HG02763 (cell line): ENCODE results near the gene ZHX3.

Source experiments
- ATAC-seq: cut with Tn5 transposase; IDR thresholded peaks from one replicate; pipeline ENCODE4 v1.9.1; 2021; ENCODE audit warnings: mild to moderate bottlenecking, moderate library complexity; ENCODE audit not compliant: unreplicated experiment

The ZHX3 gene

GRCh38 chr20:41228858-41229257 is 88.7 kb downstream of the ZHX3 start:
- no peak for ATAC-seq

- ATAC-seq = no peak
These were observed 91.1 kb downstream of the ZHX3 start for GRCh38 chr20:41226426-41226825.

GRCh38 chr20:41225091-41225490 is 92.4 kb downstream of the ZHX3 start:
- no peak for ATAC-seq

GRCh38 chr20:41224281-41224680 is 93.2 kb downstream of the ZHX3 start:
- no peak for ATAC-seq

GRCh38 chr20:41223112-41223511 is 94.4 kb downstream of the ZHX3 start:
- ATAC-seq = no peak

- ATAC-seq = no peak
These were observed 94.8 kb downstream of the ZHX3 start for GRCh38 chr20:41222703-41223102.

- ATAC-seq = no peak
These were observed 95.2 kb downstream of the ZHX3 start for GRCh38 chr20:41222296-41222695.

- ATAC-seq = no peak
These were observed 95.8 kb downstream of the ZHX3 start for GRCh38 chr20:41221614-41222218.

- ATAC-seq = no peak
These were observed 97.7 kb downstream of the ZHX3 start for GRCh38 chr20:41219824-41220223.

- no peak for ATAC-seq
These were observed 99.1 kb downstream of the ZHX3 start for GRCh38 chr20:41218466-41218865.

- ATAC-seq = no peak
These were observed 100.1 kb downstream of the ZHX3 start for GRCh38 chr20:41217422-41217821.

- no peak for ATAC-seq
These were observed 102.9 kb downstream of the ZHX3 start for GRCh38 chr20:41214666-41215065.

- ATAC-seq = no peak
These were observed 103.3 kb downstream of the ZHX3 start for GRCh38 chr20:41214202-41214601.

GRCh38 chr20:41213150-41213820 is 104.2 kb downstream of the ZHX3 start:
- ATAC-seq = no peak

- no peak for ATAC-seq
These were observed 112.2 kb downstream of the ZHX3 start for GRCh38 chr20:41205313-41205712.

- no peak for ATAC-seq
These were observed 112.9 kb downstream of the ZHX3 start for GRCh38 chr20:41204304-41205265.

- no peak for ATAC-seq
These were observed 113.9 kb downstream of the ZHX3 start for GRCh38 chr20:41203660-41204059.

- no peak for ATAC-seq
These were observed 115.1 kb downstream of the ZHX3 start for GRCh38 chr20:41202426-41202825.

- no peak for ATAC-seq
These were observed 115.8 kb downstream of the ZHX3 start for GRCh38 chr20:41201760-41202159.

- ATAC-seq = no peak
These were observed 116.9 kb downstream of the ZHX3 start for GRCh38 chr20:41200446-41201202.

GRCh38 chr20:41198443-41198842 is 119.1 kb downstream of the ZHX3 start:
- ATAC-seq = no peak
